CD14-positive monocyte (primary cell): ENCODE measurements around the gene PROM2. TPM values are rescaled to one million over a fixed set of nuclear protein-coding genes. Genes with fewer than 3 reads are reported as not detected.
"Not testable (repeated sequence)": the region's sequence is repeated elsewhere in the genome, so short reads cannot be mapped to it uniquely, and the experiment has no call there.

Experiments
- DNase-seq, 3 donors: peaks; one replicate each; pipeline ENCODE4 v3.0.0-alpha.2; 2011 to 2022
- H2AFZ ChIP-seq: 2 replicates; pipeline ENCODE4 v1.6.0; 2012; ENCODE audit warnings: mild to moderate bottlenecking, low read depth, low read length, inconsistent platforms; ENCODE audit not compliant: insufficient read depth, poor library complexity, severe bottlenecking
- H3K27ac ChIP-seq, 2 donors: 1 replicate in 1 of 2; 2 replicates in 1 of 2; pipeline ENCODE4 v1.5.1; 2012 to 2013; ENCODE audit warnings: low read length in 2 of 2, control low read depth in 1 of 2, inconsistent platforms in 1 of 2, low read depth in 1 of 2, mild to moderate bottlenecking in 1 of 2
- H3K27me3 ChIP-seq, 2 donors: one replicate each; pipeline versions ENCODE4 v1.6.0 to v1.6.1; 2011 to 2013; ENCODE audit warnings: low read length in 2 of 2; ENCODE audit not compliant: control insufficient read depth in 2 of 2, insufficient read depth in 2 of 2
- H3K36me3 ChIP-seq, 2 donors: replicated peaks in 1 of 2; 1 replicate in 1 of 2; 2 replicates in 1 of 2; pipeline versions ENCODE4 v1.5.1 to v1.6.1; 2012 to 2013; ENCODE audit warnings: low read length in 2 of 2, control low read depth in 1 of 2, inconsistent platforms in 1 of 2, mild to moderate bottlenecking in 1 of 2; ENCODE audit not compliant: insufficient read depth in 2 of 2, control insufficient read depth in 1 of 2
- H3K4me1 ChIP-seq, 2 donors: 1 replicate in 1 of 2; 2 replicates in 1 of 2; pipeline versions ENCODE4 v1.5.1 to v1.6.1; 2012 to 2013; ENCODE audit warnings: low read length in 2 of 2, control low read depth in 1 of 2, inconsistent platforms in 1 of 2, mild to moderate bottlenecking in 1 of 2, moderate library complexity in 1 of 2; ENCODE audit not compliant: insufficient read depth in 2 of 2, control insufficient read depth in 1 of 2
- H3K4me2 ChIP-seq: replicated peaks from 2 replicates; pipeline ENCODE3; 2012; ENCODE audit warnings: low read length, moderate library complexity, mild to moderate bottlenecking; ENCODE audit not compliant: poor library complexity, severe bottlenecking; ENCODE audit errors: extremely low read depth
- H3K4me3 ChIP-seq, 3 experiments: fragments of 200-600 bp in 1 of 3; sonication (generic) in 1 of 3; replicated peaks in 1 of 3; 1 replicate in 2 of 3; 2 replicates in 1 of 3; pipeline ENCODE4 v1.5.1; 2011 to 2013; ENCODE audit warnings: low read length in 3 of 3, mild to moderate bottlenecking in 3 of 3, control low read depth in 2 of 3, low read depth in 2 of 3, inconsistent platforms in 1 of 3, moderate library complexity in 1 of 3
- H3K79me2 ChIP-seq: 2 replicates; pipeline ENCODE4 v1.6.0; 2012; ENCODE audit warnings: mild to moderate bottlenecking, control low read depth, inconsistent platforms, low read length, moderate library complexity; ENCODE audit not compliant: insufficient read depth
- H3K9ac ChIP-seq: 2 replicates; pipeline ENCODE4 v1.6.0; 2017; ENCODE audit warnings: low read length, mild to moderate bottlenecking; ENCODE audit not compliant: insufficient read depth, poor library complexity, severe bottlenecking
- H3K9me3 ChIP-seq, 2 donors: replicated peaks in 1 of 2; 1 replicate in 1 of 2; 2 replicates in 1 of 2; pipeline versions ENCODE4 v1.5.1 to v1.6.1; 2012 to 2013; ENCODE audit warnings: low read length in 2 of 2, control low read depth in 1 of 2; ENCODE audit not compliant: control insufficient read depth in 1 of 2, insufficient read depth in 1 of 2
- H4K20me1 ChIP-seq: 2 replicates; pipeline ENCODE4 v1.6.0; 2012; ENCODE audit warnings: mild to moderate bottlenecking, low read length, control low read depth, moderate library complexity; ENCODE audit not compliant: insufficient read depth
- H3K27ac Mint-ChIP-seq, 7 donors: one replicate each; pipeline ENCODE4 v1.8.0; 2020; ENCODE audit warnings: mild to moderate bottlenecking in 7 of 7, mixed read lengths in 7 of 7, moderate library complexity in 6 of 7, inconsistent platforms in 2 of 7
- H3K27me3 Mint-ChIP-seq, 3 donors: one replicate each; pipeline ENCODE4 v1.8.0; 2021 to 2022; ENCODE audit warnings: low read depth in 3 of 3, mild to moderate bottlenecking in 3 of 3, mixed read lengths in 3 of 3, moderate library complexity in 3 of 3, inconsistent platforms in 1 of 3
- H3K36me3 Mint-ChIP-seq, 2 donors: one replicate each; pipeline ENCODE4 v1.8.0; 2020; ENCODE audit warnings: mixed read lengths in 2 of 2, inconsistent platforms in 1 of 2, mild to moderate bottlenecking in 1 of 2
- H3K4me1 Mint-ChIP-seq: one replicate; pipeline ENCODE4 v1.8.0; 2020; ENCODE audit warnings: mild to moderate bottlenecking, mixed read lengths
- H3K4me3 Mint-ChIP-seq, 2 donors: one replicate each; pipeline ENCODE4 v1.8.0; 2020; ENCODE audit warnings: mild to moderate bottlenecking in 2 of 2, mixed read lengths in 2 of 2, moderate library complexity in 1 of 2
- H3K9me3 Mint-ChIP-seq, 7 donors: one replicate each; pipeline ENCODE4 v1.8.0; 2020 to 2022; ENCODE audit warnings: mixed read lengths in 7 of 7, mild to moderate bottlenecking in 6 of 7, moderate library complexity in 6 of 7, inconsistent platforms in 2 of 7
- WGBS: methylation state at CpG from one replicate; pipeline ENCODE4 v1.1.5; 2013; ENCODE audit warnings: missing lambda C conversion rate; ENCODE audit not compliant: insufficient coverage; 5-methylcytosine and 5-hydroxymethylcytosine counted together
- intact Hi-C, 2 donors: fragments of 100-400 bp; cut with micrococcal nuclease; formaldehyde crosslinking; loops; one replicate each; pipeline versions ENCODE4 v1.15.0 to v1.15.1; 2023
- polyA plus RNA-seq, 3 donors: library from polyadenylated mRNA; depleted of rRNA in 1 of 3; unstranded in 2 of 3; stranded (reverse) in 1 of 3; fragments of 300-500 nt in 2 of 3; fragments of >200 nt in 1 of 3; fragmentation: Illumina TruSeq in 2 of 3; gene quantifications; 1 replicate in 2 of 3; 2 replicates in 1 of 3; pipeline ENCODE4 v1.2.3, GENCODE V29; 2012 to 2021
- TF ChIP-seq, protein P1 (sequence below): fragments of 200-600 bp; IDR thresholded peaks from one replicate; pipeline ENCODE4 v1.8.0; 2022; ENCODE audit warnings: antibody characterized with exemption, mild to moderate bottlenecking

The PROM2 gene
- polyA plus RNA-seq, 3 donors: 0.41 TPM; not detected in 2

DNA sequence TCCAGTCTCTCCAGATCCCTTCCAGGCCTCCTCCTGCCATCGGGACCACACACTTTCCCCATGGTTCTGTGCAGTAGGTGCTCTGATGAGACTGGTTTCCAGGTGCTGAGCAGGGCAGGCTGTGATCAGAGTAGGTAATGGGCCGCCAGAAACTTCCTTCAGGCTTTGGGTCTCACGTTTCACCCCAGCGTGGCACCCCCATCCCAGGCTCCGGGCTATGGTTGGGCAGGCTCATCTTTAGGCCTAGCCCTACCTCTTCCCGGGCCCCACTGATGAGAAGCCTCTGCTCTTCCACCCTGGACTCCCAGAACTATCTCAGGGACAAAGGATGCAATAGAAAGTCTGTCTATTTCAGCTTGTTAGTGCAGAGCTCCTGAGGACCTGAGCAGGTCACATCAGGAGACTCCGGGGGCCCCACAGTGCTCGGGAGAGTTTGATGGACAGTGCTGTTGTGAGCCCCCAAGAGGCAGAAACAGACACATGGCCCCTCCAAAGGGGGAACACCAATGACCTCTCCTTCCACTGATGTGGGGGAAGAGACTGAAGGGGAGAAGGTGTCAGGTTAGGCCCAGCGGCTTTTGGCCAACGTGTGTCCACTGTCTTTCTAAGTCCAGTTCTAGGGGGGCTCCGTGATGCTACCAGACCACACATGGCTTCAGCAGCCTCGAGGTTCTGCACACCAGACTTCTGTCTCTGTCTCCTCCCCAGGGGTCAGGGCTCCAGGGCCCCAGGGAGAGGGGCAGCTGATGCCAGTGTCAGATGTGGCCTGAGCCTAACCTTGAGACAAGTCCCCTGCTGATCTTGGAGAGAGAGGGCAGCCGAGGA is 5.8 kb upstream of the PROM2 start:
- Histone ChIP-seq H3K4me2 (no peak overlapping the region), H3K4me3 (no peak overlapping the region), H3K4me1 (no peaks in the 10 kb centered on the region), H4K20me1 (no peaks in the 10 kb centered on the region), H3K27ac (no peak overlapping the region), H3K79me2 (no peaks in the 10 kb centered on the region), H2AFZ (no peak overlapping the region), H3K9ac (no peak overlapping the region), H3K27me3 (no peaks in the 10 kb centered on the region), H3K9me3 (no peaks in the 10 kb centered on the region), H3K36me3 (no peaks in the 10 kb centered on the region)
- no peak for DNase-seq
- Mint-ChIP-seq H3K27me3 (peaks cover 0 to 7% (median 5%) of the 10 kb centered on the region in 3 donors), H3K9me3 (peaks cover 0 to 3% (median 0%) of the 10 kb centered on the region in 7 donors), H3K4me1 (no peaks in the 10 kb centered on the region), H3K4me3 (no peak overlapping the region), H3K27ac (no peak overlapping the region), H3K36me3 (no peaks in the 10 kb centered on the region)
- TF ChIP-seq, protein P1, sequence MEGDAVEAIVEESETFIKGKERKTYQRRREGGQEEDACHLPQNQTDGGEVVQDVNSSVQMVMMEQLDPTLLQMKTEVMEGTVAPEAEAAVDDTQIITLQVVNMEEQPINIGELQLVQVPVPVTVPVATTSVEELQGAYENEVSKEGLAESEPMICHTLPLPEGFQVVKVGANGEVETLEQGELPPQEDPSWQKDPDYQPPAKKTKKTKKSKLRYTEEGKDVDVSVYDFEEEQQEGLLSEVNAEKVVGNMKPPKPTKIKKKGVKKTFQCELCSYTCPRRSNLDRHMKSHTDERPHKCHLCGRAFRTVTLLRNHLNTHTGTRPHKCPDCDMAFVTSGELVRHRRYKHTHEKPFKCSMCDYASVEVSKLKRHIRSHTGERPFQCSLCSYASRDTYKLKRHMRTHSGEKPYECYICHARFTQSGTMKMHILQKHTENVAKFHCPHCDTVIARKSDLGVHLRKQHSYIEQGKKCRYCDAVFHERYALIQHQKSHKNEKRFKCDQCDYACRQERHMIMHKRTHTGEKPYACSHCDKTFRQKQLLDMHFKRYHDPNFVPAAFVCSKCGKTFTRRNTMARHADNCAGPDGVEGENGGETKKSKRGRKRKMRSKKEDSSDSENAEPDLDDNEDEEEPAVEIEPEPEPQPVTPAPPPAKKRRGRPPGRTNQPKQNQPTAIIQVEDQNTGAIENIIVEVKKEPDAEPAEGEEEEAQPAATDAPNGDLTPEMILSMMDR: no peak
- WGBS: 93% methylated on average over 9 of the region's 13 CpGs
- intact Hi-C loops: no loop called here

DNA sequence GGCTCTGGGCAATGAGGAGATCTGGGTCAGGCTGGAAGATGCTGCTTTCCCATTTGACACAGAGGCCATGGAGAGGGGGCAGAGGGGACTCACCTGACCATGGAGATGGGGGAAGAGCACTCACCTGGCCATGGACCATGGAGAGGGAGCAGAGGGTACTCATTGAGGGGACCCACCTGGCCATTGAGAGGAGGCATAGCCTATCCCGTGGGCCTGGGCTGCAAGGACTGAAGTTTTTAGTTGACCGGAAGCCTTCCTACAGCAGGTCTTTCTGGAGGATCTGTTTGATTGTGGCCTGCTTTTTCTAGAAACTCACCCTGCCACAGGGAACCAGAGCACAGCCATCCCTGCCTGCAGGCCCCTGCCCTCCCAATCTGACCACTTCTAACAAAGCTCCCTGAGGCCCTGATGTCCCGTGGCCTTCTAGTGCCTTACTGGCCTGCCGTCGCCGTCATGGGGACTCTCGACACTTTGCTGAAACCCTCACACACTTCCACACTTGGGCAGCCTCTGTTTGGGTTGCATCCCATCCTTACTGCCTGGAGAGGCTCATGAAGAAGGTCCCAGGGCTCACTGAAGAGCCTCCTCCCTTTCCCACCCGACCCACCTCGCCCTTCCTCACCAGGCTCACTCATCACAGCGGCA is 5.1 kb upstream of the PROM2 start:
- no peaks in the 10 kb centered on the region for H3K36me3 Mint-ChIP-seq
- intact Hi-C loops: no loop called here
- TF ChIP-seq, protein P1: no peak
- H3K4me1 Mint-ChIP-seq: no peaks in the 10 kb centered on the region
- H3K36me3 ChIP-seq: no peaks in the 10 kb centered on the region
- H3K27ac ChIP-seq: no peak overlapping the region
- 92% methylated on average over 8 of the region's 10 CpGs for WGBS
- peaks cover 0 to 7% (median 5%) of the 10 kb centered on the region in 3 donors for H3K27me3 Mint-ChIP-seq
- no peaks in the 10 kb centered on the region for H3K4me1 ChIP-seq
- no peaks in the 10 kb centered on the region for H4K20me1 ChIP-seq
- H3K27me3 ChIP-seq: no peaks in the 10 kb centered on the region
- H2AFZ ChIP-seq: no peak overlapping the region
- no peak for DNase-seq
- H3K79me2 ChIP-seq: no peaks in the 10 kb centered on the region
- H3K9me3 ChIP-seq: no peaks in the 10 kb centered on the region
- H3K4me3 ChIP-seq: no peak overlapping the region
- H3K4me2 ChIP-seq: no peak overlapping the region
- H3K9ac ChIP-seq: no peak overlapping the region
- no peak overlapping the region for H3K27ac Mint-ChIP-seq
- H3K9me3 Mint-ChIP-seq: peaks cover 0 to 3% (median 0%) of the 10 kb centered on the region in 7 donors
- no peak overlapping the region for H3K4me3 Mint-ChIP-seq

DNA sequence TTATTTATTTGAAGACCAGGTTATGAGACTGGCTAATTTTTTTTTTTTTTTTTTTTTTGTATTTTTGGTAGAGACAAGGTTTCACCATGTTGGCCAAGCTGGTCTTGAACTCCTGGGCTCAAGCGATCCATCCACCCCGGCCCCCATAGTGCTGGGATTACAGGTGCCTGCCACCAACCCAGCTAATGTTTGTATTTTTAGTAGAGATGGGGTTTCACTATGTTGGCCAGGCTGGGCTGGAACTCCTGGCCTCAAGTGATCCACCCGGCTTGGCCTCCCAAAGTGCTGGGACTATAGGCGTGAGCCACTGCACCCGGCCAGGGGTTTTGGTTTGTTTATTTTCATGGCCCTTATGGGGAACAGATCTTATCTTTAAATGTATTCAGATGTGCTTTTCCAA is 4.5 kb upstream of the PROM2 start:
- DNase-seq, H3K79me2 ChIP-seq, intact Hi-C loops, H3K4me1 Mint-ChIP-seq, H4K20me1 ChIP-seq, H3K36me3 ChIP-seq, H2AFZ ChIP-seq, H3K27me3 Mint-ChIP-seq, H3K4me2 ChIP-seq, H3K9ac ChIP-seq, H3K4me1 ChIP-seq, H3K36me3 Mint-ChIP-seq, H3K9me3 Mint-ChIP-seq, H3K4me3 Mint-ChIP-seq, H3K27me3 ChIP-seq, H3K9me3 ChIP-seq, H3K4me3 ChIP-seq, H3K27ac Mint-ChIP-seq, H3K27ac ChIP-seq: not testable (repeated sequence)
- WGBS: 94% methylated on average over 5 of the region's 5 CpGs
